HepG2 (cell line): ENCODE measurements around the gene NOXA1. TPM values are rescaled to one million over a fixed set of nuclear protein-coding genes. Genes with fewer than 3 reads are reported as not detected.

Experiments
- DZIP1 ChIP-seq: sonication (generic); formaldehyde crosslinking; IDR thresholded peaks from 2 replicates; pipeline ENCODE4 v1.5.0; 2020; ENCODE audit warnings: mild to moderate bottlenecking, missing genetic modification reagents
- KDM6A ChIP-seq: IDR thresholded peaks from 2 replicates; pipeline ENCODE4 v1.6.1; 2016; ENCODE audit warnings: low read depth
- NFATC3 ChIP-seq: sonication (generic); formaldehyde crosslinking; IDR thresholded peaks from 2 replicates; pipeline ENCODE4 v1.5.1; 2020; ENCODE audit warnings: mild to moderate bottlenecking, missing genetic modification reagents
- NFKB2 ChIP-seq: sonication (generic); formaldehyde crosslinking; IDR thresholded peaks from 2 replicates; pipeline ENCODE4 v1.4.0; 2020; ENCODE audit warnings: missing genetic modification reagents, borderline replicate concordance
- PPARG ChIP-seq: conservative IDR thresholded peaks from 2 replicates; pipeline ENCODE4 v1.6.1; 2016; ENCODE audit warnings: missing biosample characterization, missing genetic modification reagents
- SETDB1 ChIP-seq: sonication (generic); formaldehyde crosslinking; IDR thresholded peaks from 2 replicates; pipeline ENCODE4 v1.5.1; 2020; ENCODE audit warnings: missing genetic modification reagents, mild to moderate bottlenecking, borderline replicate concordance
- SMAD9 ChIP-seq: sonication (generic); formaldehyde crosslinking; IDR thresholded peaks from 2 replicates; pipeline ENCODE4 v1.5.1; 2020; ENCODE audit warnings: mild to moderate bottlenecking, missing genetic modification reagents
- SRSF1 ChIP-seq: fragments of 200-400 bp; formaldehyde crosslinking; optimal IDR thresholded peaks from 2 replicates; pipeline ENCODE3; 2017; ENCODE audit warnings: mild to moderate bottlenecking, low read depth, low read length, moderate library complexity
- ZFP41 ChIP-seq: sonication (generic); formaldehyde crosslinking; IDR thresholded peaks from 2 replicates; pipeline ENCODE4 v1.4.0; 2020; ENCODE audit warnings: mild to moderate bottlenecking, missing genetic modification reagents, borderline replicate concordance
- ZNF10 ChIP-seq: sonication (generic); formaldehyde crosslinking; IDR thresholded peaks from 2 replicates; pipeline ENCODE4 v1.4.0; 2020; ENCODE audit warnings: mild to moderate bottlenecking, low read depth, missing genetic modification reagents, borderline replicate concordance
- ZNF414 ChIP-seq: sonication (generic); formaldehyde crosslinking; IDR thresholded peaks from 2 replicates; pipeline ENCODE4 v1.5.0; 2020; ENCODE audit warnings: missing genetic modification reagents
- ZNF574 ChIP-seq: sonication (generic); formaldehyde crosslinking; IDR thresholded peaks from 2 replicates; pipeline ENCODE4 v1.4.0; 2020; ENCODE audit warnings: missing genetic modification reagents
- ZNF580 ChIP-seq: IDR thresholded peaks from 2 replicates; pipeline ENCODE4 v1.6.1; 2016; ENCODE audit warnings: low read depth, borderline replicate concordance
- ZNF609 ChIP-seq: sonication (generic); formaldehyde crosslinking; IDR thresholded peaks from 2 replicates; pipeline ENCODE4 v1.4.0; 2020; ENCODE audit warnings: mild to moderate bottlenecking, missing genetic modification reagents, borderline replicate concordance
- ZNF720 ChIP-seq: sonication (generic); formaldehyde crosslinking; IDR thresholded peaks from 2 replicates; pipeline ENCODE4 v1.4.0; 2020; ENCODE audit warnings: missing genetic modification reagents
- ZNF749 ChIP-seq: sonication (generic); formaldehyde crosslinking; IDR thresholded peaks from 2 replicates; pipeline ENCODE4 v1.8.0; 2022; ENCODE audit warnings: mild to moderate bottlenecking, missing genetic modification reagents, moderate library complexity, borderline replicate concordance
- polyA plus RNA-seq, 8 experiments: library from polyadenylated mRNA; depleted of rRNA in 3 of 8; stranded (reverse) in 7 of 8; unstranded in 1 of 8; fragments of >200 nt; fragmentation: Illumina TruSeq in 4 of 8; extraction: Trizol in 4 of 8; gene quantifications; 2 replicates each; pipeline versions ENCODE4 v1.2.1 to v1.2.3, GENCODE V29; 2011 to 2016; ENCODE audit warnings: low read depth in 4 of 8, missing spikeins in 1 of 8, mixed read lengths in 1 of 8; ENCODE audit not compliant: insufficient read depth in 1 of 8
- total RNA-seq, 5 experiments: library from RNA; depleted of rRNA; stranded (reverse); fragments of >200 nt; fragmentation: Illumina TruSeq; extraction: Trizol; gene quantifications; 2 replicates each; pipeline ENCODE4 v1.2.3, GENCODE V29; 2016; ENCODE audit warnings: low read depth in 1 of 5

Gene NOXA1
- total and polyA plus RNA-seq, 2 of the 13 experiments (the other 11 are each of a cell fraction or from before 2014, with no cell fraction given): 0.78 to 1.2 TPM

GRCh38 chr9:137387891-137388560 lies 35.2 kb upstream of the NOXA1 start (continued):
- TF ChIP-seq ZNF574 (CRISPR knock-in tag) (peak; percentile 23; the same call in 1 of the 2 replicates), SRSF1 (no peak), PPARG (no peak), NFKB2 (no peak), ZNF749 (CRISPR knock-in tag) (no peak), SETDB1 (no peak), ZNF580 (CRISPR knock-in tag) (no peak), SMAD9 (CRISPR knock-in tag) (no peak), DZIP1 (CRISPR knock-in tag) (no peak), KDM6A (CRISPR knock-in tag) (no peak), ZNF609 (CRISPR knock-in tag) (0 out of 2 replicates have a peak, but pooled peaks have one; percentile 31), ZNF720 (CRISPR knock-in tag) (no peak), ZFP41 (CRISPR knock-in tag) (no peak), NFATC3 (CRISPR knock-in tag) (no peak), ZNF10 (CRISPR knock-in tag) (no peak), ZNF414 (no peak)
